HepG2 (cell line): ENCODE measurements around the gene ARL5C. TPM values are rescaled to one million over a fixed set of nuclear protein-coding genes. Genes with fewer than 3 reads are reported as not detected.
A peak's percentile ranks its signal among the peaks of the same experiment; 100 is the strongest.

Source experiments
- ATAD3A ChIP-seq: sonication (generic); formaldehyde crosslinking; IDR thresholded peaks from 2 replicates; pipeline ENCODE4 v1.4.0; 2020; ENCODE audit warnings: missing genetic modification reagents
- ATF2 ChIP-seq: sonication (generic); formaldehyde crosslinking; IDR thresholded peaks from 2 replicates; pipeline ENCODE4 v1.4.0; 2020; ENCODE audit warnings: missing genetic modification reagents
- ELF1 ChIP-seq: sonication (generic); formaldehyde crosslinking; IDR thresholded peaks from 2 replicates; pipeline ENCODE4 v1.4.0; 2020; ENCODE audit warnings: missing genetic modification reagents
- EZH2 ChIP-seq: conservative IDR thresholded peaks from 2 replicates; pipeline ENCODE4 v1.6.1; 2012; ENCODE audit warnings: mild to moderate bottlenecking, low read depth, low read length, moderate library complexity
- FOXK2 ChIP-seq: fragments of 450-650 bp; IDR thresholded peaks from 2 replicates; pipeline ENCODE4 v1.6.1; 2016
- KAT8 ChIP-seq: IDR thresholded peaks from 2 replicates; pipeline ENCODE4 v1.6.1; 2016; ENCODE audit warnings: missing genetic modification reagents, missing compliant biosample characterization
- MAFF ChIP-seq: IDR thresholded peaks from 2 replicates; pipeline ENCODE4 v1.6.1; 2011; ENCODE audit warnings: low read depth, low read length, improper control_type of control experiment
- MXD4 ChIP-seq: IDR thresholded peaks from 2 replicates; pipeline ENCODE4 v1.6.1; 2016; ENCODE audit warnings: mild to moderate bottlenecking, missing biosample characterization, missing genetic modification reagents
- TOE1 ChIP-seq: sonication (generic); formaldehyde crosslinking; IDR thresholded peaks from 2 replicates; pipeline ENCODE4 v1.4.0; 2020; ENCODE audit warnings: mild to moderate bottlenecking, missing genetic modification reagents
- ZBTB4 ChIP-seq: sonication (generic); formaldehyde crosslinking; IDR thresholded peaks from 2 replicates; pipeline ENCODE4 v1.4.0; 2020; ENCODE audit warnings: missing genetic modification reagents, mild to moderate bottlenecking, borderline replicate concordance
- ZBTB7B ChIP-seq: sonication (generic); formaldehyde crosslinking; IDR thresholded peaks from 2 replicates; pipeline ENCODE4 v1.4.0; 2020; ENCODE audit warnings: missing genetic modification reagents
- ZNF101 ChIP-seq: sonication (generic); formaldehyde crosslinking; IDR thresholded peaks from 2 replicates; pipeline ENCODE4 v1.4.0; 2020; ENCODE audit warnings: mild to moderate bottlenecking, low read depth, missing genetic modification reagents, borderline replicate concordance
- ZNF24 ChIP-seq: fragments of 450-650 bp; IDR thresholded peaks from 2 replicates; pipeline ENCODE4 v1.6.1; 2017; ENCODE audit warnings: antibody characterized with exemption, mild to moderate bottlenecking
- ZNF326 ChIP-seq: sonication (generic); formaldehyde crosslinking; IDR thresholded peaks from 2 replicates; pipeline ENCODE4 v1.4.0; 2020; ENCODE audit warnings: missing genetic modification reagents, borderline replicate concordance
- ZNF33B ChIP-seq: sonication (generic); formaldehyde crosslinking; IDR thresholded peaks from 2 replicates; pipeline ENCODE4 v1.5.1; 2020; ENCODE audit warnings: mild to moderate bottlenecking, missing genetic modification reagents
- ZNF451 ChIP-seq: sonication (generic); formaldehyde crosslinking; IDR thresholded peaks from 2 replicates; pipeline ENCODE4 v1.5.0; 2020; ENCODE audit warnings: mild to moderate bottlenecking, missing genetic modification reagents
- ZNF577 ChIP-seq: sonication (generic); formaldehyde crosslinking; IDR thresholded peaks from 2 replicates; pipeline ENCODE4 v1.4.0; 2020; ENCODE audit warnings: mild to moderate bottlenecking, low read depth, missing genetic modification reagents, borderline replicate concordance
- ZNF589 ChIP-seq: sonication (generic); formaldehyde crosslinking; conservative IDR thresholded peaks from 2 replicates; pipeline ENCODE4 v1.8.0; 2022; ENCODE audit warnings: mild to moderate bottlenecking, moderate library complexity, missing genetic modification reagents
- ZNF607 ChIP-seq: sonication (generic); formaldehyde crosslinking; IDR thresholded peaks from 2 replicates; pipeline ENCODE4 v1.5.1; 2020; ENCODE audit warnings: missing genetic modification reagents, mild to moderate bottlenecking, borderline replicate concordance
- ZNF687 ChIP-seq: sonication (generic); formaldehyde crosslinking; IDR thresholded peaks from 2 replicates; pipeline ENCODE4 v1.5.1; 2020; ENCODE audit warnings: mild to moderate bottlenecking, missing genetic modification reagents, moderate library complexity
- ZNF747 ChIP-seq: sonication (generic); formaldehyde crosslinking; IDR thresholded peaks from 2 replicates; pipeline ENCODE4 v1.8.1; 2023; ENCODE audit warnings: missing genetic modification reagents, mild to moderate bottlenecking, borderline replicate concordance
- ZNF841 ChIP-seq: sonication (generic); formaldehyde crosslinking; IDR thresholded peaks from 2 replicates; pipeline ENCODE4 v1.8.1; 2023; ENCODE audit warnings: missing genetic modification reagents, borderline replicate concordance
- polyA plus RNA-seq, 8 experiments: library from polyadenylated mRNA; depleted of rRNA in 3 of 8; stranded (reverse) in 7 of 8; unstranded in 1 of 8; fragments of >200 nt; fragmentation: Illumina TruSeq in 4 of 8; extraction: Trizol in 4 of 8; gene quantifications; 2 replicates each; pipeline versions ENCODE4 v1.2.1 to v1.2.3, GENCODE V29; 2011 to 2016; ENCODE audit warnings: low read depth in 4 of 8, missing spikeins in 1 of 8, mixed read lengths in 1 of 8; ENCODE audit not compliant: insufficient read depth in 1 of 8
- total RNA-seq, 5 experiments: library from RNA; depleted of rRNA; stranded (reverse); fragments of >200 nt; fragmentation: Illumina TruSeq; extraction: Trizol; gene quantifications; 2 replicates each; pipeline ENCODE4 v1.2.3, GENCODE V29; 2016; ENCODE audit warnings: low read depth in 1 of 5

The ARL5C gene
- total and polyA plus RNA-seq, 2 of the 13 experiments (the other 11 are each of a cell fraction or from before 2014, with no cell fraction given), result not detected

- TF ChIP-seq TOE1 (CRISPR knock-in tag) (peak; percentile 37; the same call in 1 of the 2 replicates), ZNF451 (CRISPR knock-in tag) (peak; percentile 93), ZNF607 (CRISPR knock-in tag) (peak; percentile 11; the same call in 1 of the 2 replicates), ZBTB4 (CRISPR knock-in tag) (peak; percentile 40; the same call in 1 of the 2 replicates), ATF2 (peak; percentile 71), ZNF577 (CRISPR knock-in tag) (peak; percentile 22; the same call in 1 of the 2 replicates), ZNF33B (no peak), ZNF326 (CRISPR knock-in tag) (no peak), ELF1 (peak; percentile 53; the same call in 1 of the 2 replicates), ZNF101 (CRISPR knock-in tag) (no peak), MXD4 (CRISPR knock-in tag) (peak; percentile 81), ZNF589 (CRISPR knock-in tag) (no peak), FOXK2 (peak; percentile 100), ZNF841 (CRISPR knock-in tag) (no peak), MAFF (no peak), ZNF687 (CRISPR knock-in tag) (peak; percentile 93), ZNF747 (CRISPR knock-in tag) (peak; percentile 92), EZH2 (no peak), ZNF24 (no peak), ATAD3A (CRISPR knock-in tag) (peak; percentile 92), KAT8 (peak; percentile 76; the same call in 1 of the 2 replicates), ZBTB7B (CRISPR knock-in tag) (peak; percentile 71; the same call in 1 of the 2 replicates)
Measured at GRCh38 chr17:39200070-39200879, 34.3 kb upstream of the ARL5C start, which contains the start of gene RPL19 (continued).
